Cortex of kidney (tissue), 1 donor: ENCODE measurements around the gene RPUSD4.
"Not testable (repeated sequence)": the region's sequence is repeated elsewhere in the genome, so short reads cannot be mapped to it uniquely, and the experiment has no call there.

Experiments used
- DNase-seq: peaks from one replicate; lab custom pipeline; 2025; lab: John Stamatoyannopoulos, UW

RPUSD4 gene, protein sequence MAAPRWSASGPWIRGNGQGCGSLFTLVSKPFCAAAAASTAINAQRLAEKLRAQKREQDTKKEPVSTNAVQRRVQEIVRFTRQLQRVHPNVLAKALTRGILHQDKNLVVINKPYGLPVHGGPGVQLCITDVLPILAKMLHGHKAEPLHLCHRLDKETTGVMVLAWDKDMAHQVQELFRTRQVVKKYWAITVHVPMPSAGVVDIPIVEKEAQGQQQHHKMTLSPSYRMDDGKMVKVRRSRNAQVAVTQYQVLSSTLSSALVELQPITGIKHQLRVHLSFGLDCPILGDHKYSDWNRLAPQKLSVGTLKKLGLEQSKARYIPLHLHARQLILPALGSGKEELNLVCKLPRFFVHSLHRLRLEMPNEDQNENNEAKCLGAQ

GRCh38 chr11:126211236-126212088, at the start of gene RPUSD4, which contains the start of gene FAM118B:
TSS of gene RPUSD4 (minus strand) at chr11:126211650. CDS start at chr11:126211638, 12 bp downstream.
TSS of gene FAM118B (plus strand) at chr11:126211782. CDS start at chr11:126235002, 23,220 bp downstream.
- peak; percentile 89 for DNase-seq

- no peak for DNase-seq
Measured at GRCh38 chr11:126257764-126258163, 46.3 kb upstream of the RPUSD4 start.

DNA sequence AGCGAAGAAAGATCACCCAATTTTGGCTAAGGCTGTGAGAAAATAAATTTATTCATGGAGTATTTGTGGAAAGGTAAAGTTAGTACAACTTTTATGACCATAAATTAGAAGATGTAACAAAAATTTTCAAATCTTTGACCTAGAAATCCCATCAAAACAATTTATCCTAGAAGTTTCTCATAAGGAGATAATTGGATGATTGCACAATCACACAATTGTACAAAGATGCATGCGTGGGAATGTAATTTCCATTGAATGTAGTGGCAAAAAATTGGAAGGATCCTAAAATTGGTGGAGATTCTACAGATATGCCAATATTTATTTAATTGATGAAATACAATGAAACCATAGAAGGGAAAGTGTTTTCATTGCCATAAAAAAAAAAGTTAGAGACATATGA, 45.7 kb upstream of the RPUSD4 start:
- no peak for DNase-seq

DNA sequence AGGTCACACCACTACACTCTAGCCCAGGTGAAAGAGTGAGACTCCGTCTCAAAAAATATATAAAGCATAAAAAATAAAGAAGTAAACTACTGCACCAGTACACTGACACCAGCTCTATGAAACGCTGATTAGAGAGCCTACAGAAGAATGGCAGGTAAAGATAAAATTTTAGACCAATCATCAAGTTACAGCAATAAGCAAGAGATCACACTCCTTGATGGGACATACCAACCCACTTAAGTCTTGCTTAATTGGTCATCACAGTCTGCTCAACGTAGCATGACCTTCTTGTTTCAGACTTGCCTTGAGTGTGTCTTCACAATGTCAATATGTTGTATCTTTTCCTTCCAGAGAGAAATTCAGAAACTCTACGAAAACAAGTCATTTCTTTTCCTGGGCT, 44.8 kb upstream of the RPUSD4 start:
- no peak for DNase-seq

GRCh38 chr11:126255507-126255906, 44.1 kb upstream of the RPUSD4 start:
- DNase-seq, result not testable (repeated sequence)

- DNase-seq, result no peak
Measured at GRCh38 chr11:126254819-126255218, 43.4 kb upstream of the RPUSD4 start.

DNA sequence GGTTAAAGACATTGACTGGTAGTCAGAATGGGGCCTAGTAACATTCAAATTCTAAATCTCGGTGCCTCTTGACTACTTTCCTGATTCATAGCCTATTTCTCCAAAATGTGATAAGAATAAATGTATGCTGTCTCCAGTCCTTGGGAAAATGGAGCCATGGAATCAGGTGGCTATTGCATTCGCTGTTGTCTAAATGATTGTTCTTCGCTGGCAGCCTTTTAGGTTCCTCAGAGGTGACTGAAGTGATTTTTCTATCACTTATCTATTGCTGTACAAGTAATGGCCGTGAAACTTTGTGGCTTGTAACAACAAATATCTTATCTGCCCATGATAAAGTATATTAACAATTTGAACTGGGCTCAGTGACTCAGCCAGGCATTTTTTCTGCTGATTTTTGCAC, 41.8 kb upstream of the RPUSD4 start:
- no peak for DNase-seq

DNA sequence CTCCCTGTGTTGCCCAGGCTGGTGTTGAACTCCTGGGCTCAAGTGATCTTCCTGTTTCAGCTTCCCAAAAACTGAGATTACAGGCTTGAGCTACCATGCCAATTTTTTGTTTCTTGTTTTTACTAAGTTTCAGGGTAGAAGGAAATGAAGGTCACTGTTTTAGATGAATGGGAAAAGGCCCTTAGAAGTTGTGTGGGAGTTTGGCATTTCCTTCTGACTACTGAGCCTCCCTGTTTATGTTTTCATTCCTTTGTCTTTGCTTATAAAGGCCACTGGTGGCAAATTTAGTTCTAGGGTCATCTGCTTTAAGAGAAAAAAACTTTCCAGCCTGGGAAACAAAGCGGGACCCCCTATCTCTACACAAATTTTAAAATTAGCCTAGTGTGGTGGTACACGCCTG, 35.2 kb upstream of the RPUSD4 start:
- no peak for DNase-seq

DNA sequence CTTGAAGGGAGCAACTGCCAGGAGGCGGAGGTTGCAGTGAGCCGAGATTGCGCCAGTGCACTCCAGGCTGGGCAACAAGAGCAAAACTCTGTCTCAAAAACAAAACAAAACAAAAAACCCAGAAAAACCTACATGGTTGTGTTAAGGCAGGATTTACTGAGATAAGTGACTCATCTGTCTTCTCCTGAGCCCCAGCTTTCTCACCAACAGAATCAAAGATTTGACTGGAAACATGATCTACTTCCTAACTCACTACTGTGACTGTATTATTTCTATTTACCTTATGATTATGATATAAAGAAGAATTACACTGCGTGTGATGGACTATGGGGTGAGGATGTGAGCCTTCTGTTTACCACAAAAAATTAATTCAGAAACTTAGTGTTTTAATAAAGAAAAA, 21.9 kb upstream of the RPUSD4 start:
- DNase-seq, result no peak

GRCh38 chr11:126232683-126233082, 21.2 kb upstream of the RPUSD4 start:
- DNase-seq, result no peak

GRCh38 chr11:126231725-126232459, 20.4 kb upstream of the RPUSD4 start:
- DNase-seq, result no peak

- DNase-seq, result no peak
Measured at GRCh38 chr11:126229858-126230540, 18.5 kb upstream of the RPUSD4 start.

DNA sequence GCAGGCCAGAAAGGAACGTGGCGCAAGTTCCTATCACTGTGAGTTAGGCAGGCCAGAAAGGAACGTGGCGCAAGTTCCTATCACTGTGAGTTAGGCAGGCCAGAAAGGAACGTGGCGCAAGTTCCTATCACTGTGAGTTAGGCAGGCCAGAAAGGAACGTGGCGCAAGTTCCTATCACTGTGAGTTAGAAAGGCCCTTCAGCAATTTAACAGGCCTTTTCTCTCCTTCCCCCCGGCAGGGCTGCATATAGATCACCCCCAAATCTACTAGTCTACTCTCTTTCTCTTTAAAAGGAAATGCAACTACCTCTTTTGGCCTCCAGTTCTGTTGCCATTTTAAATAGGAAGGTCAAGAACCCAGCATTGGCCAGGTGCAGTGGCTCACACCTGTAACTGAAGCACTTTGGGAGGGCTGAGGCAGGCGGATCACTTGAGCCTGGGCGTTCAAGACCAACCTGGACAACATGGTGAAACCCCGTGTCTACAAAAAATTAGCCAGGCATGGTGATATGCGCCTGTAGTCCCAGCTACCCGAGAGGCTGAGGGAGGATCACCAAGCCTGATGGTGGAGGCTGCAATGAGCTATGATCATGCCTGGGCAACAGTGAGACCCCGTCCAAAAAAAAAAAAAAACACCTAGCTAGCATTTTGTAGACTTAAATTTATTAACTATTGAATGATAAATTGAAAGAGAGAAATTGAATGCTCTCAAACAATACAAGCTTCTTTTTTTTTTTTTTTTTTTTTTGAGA, 15.1 kb upstream of the RPUSD4 start:
- no peak for DNase-seq

GRCh38 chr11:126225295-126225665, 13.8 kb upstream of the RPUSD4 start:
- DNase-seq, result no peak

DNA sequence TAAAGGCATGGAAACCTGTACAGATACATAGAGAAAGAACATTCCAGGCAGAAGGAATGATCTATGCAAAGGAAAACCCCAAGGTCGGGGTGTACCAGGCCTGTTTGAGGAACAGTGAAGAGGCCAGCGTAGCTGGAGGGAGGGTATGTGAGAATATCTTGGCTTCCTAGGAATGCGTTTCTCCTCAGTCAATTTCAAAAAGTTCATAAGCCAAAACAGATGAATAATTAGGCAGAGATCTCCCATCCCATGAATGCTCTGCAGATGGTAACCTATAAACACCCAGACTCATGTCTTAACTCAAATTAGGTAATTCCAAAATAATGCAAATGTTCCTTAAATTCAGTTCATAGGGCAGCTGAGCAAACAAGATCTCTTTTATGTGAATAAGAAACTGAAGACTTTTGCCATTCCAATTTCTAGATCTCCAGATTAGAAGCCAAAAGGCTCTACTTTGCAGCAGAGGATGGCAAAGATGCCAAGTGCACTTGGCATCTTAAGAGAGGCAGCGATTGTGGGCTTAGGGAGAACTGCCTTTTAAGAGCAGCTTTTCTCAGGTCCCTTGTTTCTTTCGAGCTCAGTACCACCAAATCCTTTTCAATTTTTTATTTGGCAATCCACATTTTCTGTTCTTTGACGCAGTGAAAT, 13.3 kb upstream of the RPUSD4 start:
- no peak for DNase-seq

- no peak for DNase-seq
Measured at GRCh38 chr11:126219547-126219946, 8.1 kb upstream of the RPUSD4 start.

DNA sequence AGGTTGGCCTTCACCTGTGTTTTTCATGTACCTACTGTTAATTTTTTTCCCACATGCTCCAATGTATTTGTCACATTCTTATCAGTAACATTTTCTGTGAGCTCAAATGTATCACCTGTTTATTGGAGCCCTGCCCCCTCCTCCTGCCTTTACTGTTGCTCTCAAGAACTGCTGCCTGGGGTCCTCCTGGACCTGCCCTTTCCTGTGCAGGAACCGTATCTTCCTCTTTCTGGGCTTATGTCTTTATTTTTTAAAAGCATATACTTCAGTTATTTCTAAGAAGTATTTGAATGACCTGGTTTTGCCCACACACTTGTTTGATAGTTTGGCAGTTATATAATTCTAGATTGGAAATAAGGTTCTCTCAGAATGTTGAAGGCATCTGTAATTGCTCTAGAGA, 6.0 kb upstream of the RPUSD4 start:
- no peak for DNase-seq

GRCh38 chr11:126216526-126217305, 5.3 kb upstream of the RPUSD4 start:
- no peak for DNase-seq

DNA sequence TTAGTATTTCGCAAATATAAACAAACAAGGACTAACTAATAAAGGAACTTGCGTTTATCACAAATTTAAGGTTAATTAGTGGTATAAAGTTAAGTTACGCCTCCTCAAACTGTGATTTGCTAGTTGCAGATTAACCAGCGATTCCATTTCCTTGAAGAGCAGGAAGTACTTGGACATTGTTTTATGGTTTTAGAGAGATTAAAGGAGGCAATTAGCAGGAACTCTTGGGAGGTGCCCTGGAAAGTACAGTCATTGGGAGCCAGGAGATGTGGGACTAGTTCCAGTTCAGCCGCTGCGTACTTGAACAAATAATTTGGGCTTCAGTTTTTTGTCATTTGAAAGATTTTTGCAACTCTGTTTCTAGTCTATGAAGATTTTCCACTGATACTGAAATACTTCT, 3.4 kb upstream of the RPUSD4 start:
- no peak for DNase-seq

GRCh38 chr11:126214441-126214840, 3.0 kb upstream of the RPUSD4 start:
- no peak for DNase-seq
